Measurements from ENCODE around the gene COLGALT1. TPM values are rescaled to one million over a fixed set of nuclear protein-coding genes. Genes with fewer than 3 reads are reported as not detected.

The COLGALT1 gene
- total and polyA plus RNA-seq, 9 of the 15 experiments (the other 6 are each of a cell fraction or from before 2014, with no cell fraction given) = 4.9 to 119 (median 82.6) TPM

- TF ChIP-seq ATF3 (IDR thresholded peaks at IDR 0.05) (peak; percentile 99), ATF3 (CRISPR knock-in tag; conservative IDR thresholded peaks at IDR 0.05) (0 out of 2 replicates have a peak, but pooled peaks have one; percentile 63), NR2F6 (CRISPR knock-in tag; IDR thresholded peaks at IDR 0.05) (no peak), ZSCAN32 (CRISPR knock-in tag; IDR thresholded peaks at IDR 0.05) (no peak), ZNF609 (CRISPR knock-in tag; IDR thresholded peaks at IDR 0.05; ENCODE audit: borderline replicate concordance) (no peak), JUND (IDR thresholded peaks at IDR 0.05; ENCODE audit: borderline replicate concordance, low read depth, low read length) (peak; percentile 95), JUND (tag; IDR thresholded peaks at IDR 0.05; ENCODE audit: borderline replicate concordance, low read depth, low read length) (peak; percentile 93), TBP (optimal IDR thresholded peaks at IDR 0.05; ENCODE audit: low read depth, low read length) (peak; percentile 57), JUN (IDR thresholded peaks at IDR 0.05; ENCODE audit: borderline replicate concordance, low read depth, low read length) (peak; percentile 63), JUN (CRISPR knock-in tag; IDR thresholded peaks at IDR 0.05; ENCODE audit: borderline replicate concordance) (no peak), YY1 (IDR thresholded peaks at IDR 0.05; ENCODE audit: borderline replicate concordance in 1 of 3, control insufficient read depth in 1 of 3, extremely low read depth in 1 of 3, insufficient read depth in 3 of 3, insufficient read length in 1 of 3, insufficient replicate concordance in 2 of 3, low read depth in 1 of 3, low read length in 2 of 3) (peak; percentile 17 to 89 (median 84)), GMEB1 (CRISPR knock-in tag; IDR thresholded peaks at IDR 0.05) (peak; percentile 84), CAMTA2 (CRISPR knock-in tag; conservative IDR thresholded peaks at IDR 0.05) (no peak), POLR2AphosphoS2 (IDR thresholded peaks at IDR 0.05; ENCODE audit: low read length) (no peak), SFPQ (IDR thresholded peaks at IDR 0.05; ENCODE audit: low read depth, low read length) (no peak), ZNF830 (CRISPR knock-in tag; IDR thresholded peaks at IDR 0.05) (no peak), NR2C2 (CRISPR knock-in tag; IDR thresholded peaks at IDR 0.05) (no peak), NR2C2 (tag; IDR thresholded peaks at IDR 0.05) (peak; percentile 78), JUNB (CRISPR knock-in tag; conservative IDR thresholded peaks at IDR 0.05) (peak; percentile 79)
Measured at GRCh38 chr19:17555480-17555928, at the start of gene COLGALT1 (continued).

Data from K562 (cell line).